ENCODE results near the gene SPTSSB.
A peak's percentile ranks its signal among the peaks of the same experiment; 100 is the strongest.

SPTSSB gene

DNA sequence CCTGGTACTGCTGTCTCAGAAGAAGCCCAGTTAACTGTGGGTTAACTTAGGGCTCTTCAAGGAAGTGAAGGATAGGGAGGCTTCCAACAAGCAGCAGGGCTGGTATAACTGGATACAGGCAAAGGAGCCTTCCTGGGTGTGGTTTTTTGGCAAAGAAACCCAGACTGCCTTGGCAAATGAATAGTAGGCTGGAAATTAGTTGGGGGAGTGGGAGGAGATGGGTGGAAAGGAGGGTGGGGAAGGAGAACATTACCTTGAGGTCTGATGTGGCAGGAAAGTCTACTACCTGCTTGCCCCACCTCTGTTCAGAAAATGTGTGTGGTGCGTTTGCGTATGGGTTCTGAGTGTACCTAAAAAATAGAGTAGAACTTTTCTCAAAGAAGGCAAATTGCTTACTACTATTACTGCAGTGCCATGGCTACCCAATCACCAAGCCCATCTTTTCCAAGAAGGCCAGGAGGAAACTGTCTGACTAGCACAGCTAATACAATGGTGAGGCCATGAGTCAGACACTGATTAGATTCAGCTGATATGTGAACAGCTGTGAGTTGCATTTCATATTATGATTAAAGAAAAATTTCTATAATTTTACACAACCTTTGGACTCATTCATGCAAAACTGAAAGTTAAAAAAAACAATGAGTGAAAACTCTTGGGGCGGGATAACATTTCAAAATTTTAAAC is 55.2 kb downstream of the SPTSSB start:
- no peak overlapping the region for H3K4me3 ChIP-seq (ENCODE audit: low read depth, low read length)
- H3K9me3 ChIP-seq, result 0 out of 2 replicates have a peak, but pooled peaks cover 3% of the 10 kb centered on the region
- H3K27me3 ChIP-seq, result no peaks in the 10 kb centered on the region
- no peaks in the 10 kb centered on the region for H3K36me3 ChIP-seq
- peaks cover 4% of the 10 kb centered on the region for H3K4me1 ChIP-seq
- DNase-seq, result no peak
- TF ChIP-seq, protein P1, sequence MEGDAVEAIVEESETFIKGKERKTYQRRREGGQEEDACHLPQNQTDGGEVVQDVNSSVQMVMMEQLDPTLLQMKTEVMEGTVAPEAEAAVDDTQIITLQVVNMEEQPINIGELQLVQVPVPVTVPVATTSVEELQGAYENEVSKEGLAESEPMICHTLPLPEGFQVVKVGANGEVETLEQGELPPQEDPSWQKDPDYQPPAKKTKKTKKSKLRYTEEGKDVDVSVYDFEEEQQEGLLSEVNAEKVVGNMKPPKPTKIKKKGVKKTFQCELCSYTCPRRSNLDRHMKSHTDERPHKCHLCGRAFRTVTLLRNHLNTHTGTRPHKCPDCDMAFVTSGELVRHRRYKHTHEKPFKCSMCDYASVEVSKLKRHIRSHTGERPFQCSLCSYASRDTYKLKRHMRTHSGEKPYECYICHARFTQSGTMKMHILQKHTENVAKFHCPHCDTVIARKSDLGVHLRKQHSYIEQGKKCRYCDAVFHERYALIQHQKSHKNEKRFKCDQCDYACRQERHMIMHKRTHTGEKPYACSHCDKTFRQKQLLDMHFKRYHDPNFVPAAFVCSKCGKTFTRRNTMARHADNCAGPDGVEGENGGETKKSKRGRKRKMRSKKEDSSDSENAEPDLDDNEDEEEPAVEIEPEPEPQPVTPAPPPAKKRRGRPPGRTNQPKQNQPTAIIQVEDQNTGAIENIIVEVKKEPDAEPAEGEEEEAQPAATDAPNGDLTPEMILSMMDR (IDR thresholded peaks at IDR 0.05; ENCODE audit: low read depth, low read length), result no peak

DNA sequence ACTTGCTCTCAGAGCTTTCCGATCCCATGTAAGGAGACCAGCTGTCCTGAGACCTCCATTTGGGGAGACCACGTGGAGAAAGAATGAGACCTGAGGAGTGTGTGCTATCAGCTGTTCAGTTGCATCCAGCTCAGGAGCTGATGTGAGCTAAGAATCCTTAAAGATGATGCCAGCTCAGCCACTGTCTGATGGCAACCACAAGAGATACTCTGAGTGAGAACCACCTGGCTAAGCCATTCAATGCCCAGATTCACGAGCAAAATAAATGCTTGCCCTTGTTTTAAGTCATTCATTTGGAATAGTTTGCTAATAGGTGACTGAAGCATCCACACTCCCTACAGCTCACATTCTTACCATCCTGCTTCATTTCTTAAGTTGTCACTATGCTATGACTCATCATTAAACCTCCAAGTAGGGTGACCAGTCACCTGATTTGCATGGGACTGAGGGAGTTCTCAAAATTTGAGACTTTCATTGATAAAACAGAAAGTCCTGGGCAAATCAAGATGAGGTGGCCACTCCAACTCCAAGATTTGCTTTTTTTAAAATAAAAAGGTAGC is 56.4 kb downstream of the SPTSSB start:
- H3K4me1 ChIP-seq, result peaks cover 4% of the 10 kb centered on the region
- H3K9me3 ChIP-seq, result 0 out of 2 replicates have a peak, but pooled peaks cover 3% of the 10 kb centered on the region
- no peak overlapping the region for H3K4me3 ChIP-seq (ENCODE audit: low read depth, low read length)
- H3K27me3 ChIP-seq, result no peaks in the 10 kb centered on the region
- DNase-seq, result no peak
- TF ChIP-seq, protein P1 (IDR thresholded peaks at IDR 0.05; ENCODE audit: low read depth, low read length), result no peak
- H3K36me3 ChIP-seq, result no peaks in the 10 kb centered on the region

DNA sequence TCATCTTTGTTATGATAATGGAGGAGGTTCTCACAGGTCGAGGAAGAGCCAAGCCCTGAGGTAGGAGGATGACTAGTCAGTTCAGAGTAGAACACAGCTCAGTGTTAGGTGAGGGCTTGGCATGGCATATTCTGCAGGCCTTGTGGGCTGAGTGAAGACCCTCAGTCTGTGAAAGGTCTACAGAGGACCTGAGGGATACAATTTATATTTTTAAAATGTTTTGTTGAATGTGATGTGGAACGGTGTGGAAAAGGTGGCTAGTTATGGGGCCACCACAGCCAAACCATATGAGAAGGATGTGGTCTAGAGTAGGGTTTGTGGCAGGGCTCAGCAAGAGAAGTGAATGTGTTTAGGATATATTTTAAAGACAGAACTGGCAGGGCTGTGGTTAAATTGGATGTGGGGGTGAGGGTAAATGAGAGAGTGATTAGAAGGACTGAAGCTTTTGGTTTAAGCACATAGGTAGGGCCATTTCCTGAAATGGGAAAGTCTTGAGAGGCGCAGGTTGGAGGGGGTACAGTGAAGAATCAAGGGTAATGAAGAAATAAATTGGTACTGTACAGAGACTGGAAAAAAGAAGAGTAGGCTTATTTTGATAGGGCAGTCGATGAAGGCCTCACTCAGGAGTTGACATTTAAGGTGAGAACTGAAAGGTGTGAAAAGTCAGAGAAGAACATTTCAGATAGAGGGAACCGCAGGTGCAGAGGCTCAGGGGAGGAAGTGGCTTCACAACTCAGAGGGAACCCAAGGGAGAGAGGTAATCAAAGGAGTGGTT is 60.5 kb downstream of the SPTSSB start:
- TF ChIP-seq, protein P1 (IDR thresholded peaks at IDR 0.05; ENCODE audit: low read depth, low read length), result no peak
- peaks cover 3% of the 10 kb centered on the region; the same call in 1 of the 2 replicates for H3K9me3 ChIP-seq
- H3K4me3 ChIP-seq (ENCODE audit: low read depth, low read length), result no peak overlapping the region
- no peak for DNase-seq
- H3K27me3 ChIP-seq, result no peaks in the 10 kb centered on the region
- no peaks in the 10 kb centered on the region; the same call in 1 of the 2 replicates for H3K4me1 ChIP-seq
- H3K36me3 ChIP-seq, result no peaks in the 10 kb centered on the region

DNA sequence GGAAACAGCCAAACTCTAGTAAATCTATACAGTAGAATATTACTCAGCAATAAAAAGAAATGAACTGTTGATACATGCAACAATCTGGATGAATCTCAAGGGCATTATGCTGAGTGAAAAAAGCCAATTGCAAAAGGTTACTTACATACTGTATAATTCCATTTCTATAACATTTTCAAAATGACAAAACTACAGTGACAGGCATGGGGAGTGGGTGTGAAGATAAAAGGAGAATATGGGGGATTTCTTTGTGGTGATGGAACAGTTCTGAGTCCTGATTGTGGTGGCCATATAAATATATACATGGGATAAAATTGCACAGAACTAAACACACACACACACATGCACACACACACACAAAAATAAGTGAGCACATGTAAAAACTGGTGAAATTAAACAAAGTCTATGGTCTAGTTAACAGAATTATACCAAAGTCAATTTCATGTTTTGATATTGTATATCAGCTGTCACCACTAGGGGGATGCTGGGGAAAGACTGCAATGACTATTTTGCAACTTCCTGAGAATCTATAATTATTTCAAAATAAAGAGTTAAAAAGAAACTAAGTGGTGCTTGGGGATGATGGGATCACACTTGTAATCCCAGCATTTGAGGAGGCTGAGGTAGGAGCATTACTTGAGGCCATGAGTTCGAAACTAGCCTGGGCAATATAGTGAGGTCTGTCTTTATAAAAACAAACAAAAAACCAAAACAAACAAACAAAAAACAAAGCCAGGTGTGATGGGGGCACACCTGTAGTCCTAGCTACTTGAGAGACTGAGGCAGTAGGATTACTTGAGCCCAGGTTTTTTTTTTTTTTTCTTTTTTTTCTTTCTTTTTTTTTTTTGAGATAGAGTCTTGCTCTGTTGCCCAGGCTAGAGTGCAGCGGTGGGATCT is 66.0 kb downstream of the SPTSSB start:
- Histone ChIP-seq H3K9me3 (no peaks in the 10 kb centered on the region; the same call in 1 of the 2 replicates), H3K27me3 (no peaks in the 10 kb centered on the region), H3K4me3 (ENCODE audit: low read depth, low read length) (no peak overlapping the region), H3K4me1 (no peaks in the 10 kb centered on the region), H3K36me3 (no peaks in the 10 kb centered on the region)
- DNase-seq, result no peak
- TF ChIP-seq, protein P1 (IDR thresholded peaks at IDR 0.05; ENCODE audit: low read depth, low read length), result peak; percentile 79

DNA sequence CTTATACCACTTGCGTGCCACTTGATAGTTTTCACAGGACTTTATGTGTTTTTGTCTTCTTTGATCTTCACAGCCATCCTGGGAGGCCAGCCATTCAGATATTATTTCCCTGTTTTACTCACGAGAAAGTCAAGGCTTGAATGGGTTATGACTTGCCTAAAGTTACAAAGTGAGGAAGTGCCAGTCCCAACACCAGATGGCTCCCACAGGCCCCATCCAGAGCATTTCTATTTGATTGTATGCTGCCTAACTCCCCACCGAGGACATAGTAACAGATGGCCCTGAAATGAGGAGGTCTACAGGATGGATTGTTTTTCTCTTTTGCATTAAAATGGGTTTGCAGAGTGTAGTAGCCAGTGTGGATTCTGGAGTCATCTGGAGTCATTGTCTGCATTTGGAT is 74.5 kb downstream of the SPTSSB start:
- Histone ChIP-seq H3K9me3 (no peaks in the 10 kb centered on the region), H3K36me3 (no peaks in the 10 kb centered on the region), H3K4me1 (no peaks in the 10 kb centered on the region; the same call in 1 of the 2 replicates), H3K27me3 (no peaks in the 10 kb centered on the region), H3K4me3 (ENCODE audit: low read depth, low read length) (no peak overlapping the region)
- DNase-seq, result no peak
- TF ChIP-seq, protein P1 (IDR thresholded peaks at IDR 0.05; ENCODE audit: low read depth, low read length), result no peak
